ENCODE data around the gene LMLN. TPM values are rescaled to one million over a fixed set of nuclear protein-coding genes. Genes with fewer than 3 reads are reported as not detected.
"Not testable (repeated sequence)": the region's sequence is repeated elsewhere in the genome, so short reads cannot be mapped to it uniquely, and the experiment has no call there.

Gene LMLN
- total RNA-seq, 2 experiments from 2014 or later = 0.50 to 6.2 TPM

DNA sequence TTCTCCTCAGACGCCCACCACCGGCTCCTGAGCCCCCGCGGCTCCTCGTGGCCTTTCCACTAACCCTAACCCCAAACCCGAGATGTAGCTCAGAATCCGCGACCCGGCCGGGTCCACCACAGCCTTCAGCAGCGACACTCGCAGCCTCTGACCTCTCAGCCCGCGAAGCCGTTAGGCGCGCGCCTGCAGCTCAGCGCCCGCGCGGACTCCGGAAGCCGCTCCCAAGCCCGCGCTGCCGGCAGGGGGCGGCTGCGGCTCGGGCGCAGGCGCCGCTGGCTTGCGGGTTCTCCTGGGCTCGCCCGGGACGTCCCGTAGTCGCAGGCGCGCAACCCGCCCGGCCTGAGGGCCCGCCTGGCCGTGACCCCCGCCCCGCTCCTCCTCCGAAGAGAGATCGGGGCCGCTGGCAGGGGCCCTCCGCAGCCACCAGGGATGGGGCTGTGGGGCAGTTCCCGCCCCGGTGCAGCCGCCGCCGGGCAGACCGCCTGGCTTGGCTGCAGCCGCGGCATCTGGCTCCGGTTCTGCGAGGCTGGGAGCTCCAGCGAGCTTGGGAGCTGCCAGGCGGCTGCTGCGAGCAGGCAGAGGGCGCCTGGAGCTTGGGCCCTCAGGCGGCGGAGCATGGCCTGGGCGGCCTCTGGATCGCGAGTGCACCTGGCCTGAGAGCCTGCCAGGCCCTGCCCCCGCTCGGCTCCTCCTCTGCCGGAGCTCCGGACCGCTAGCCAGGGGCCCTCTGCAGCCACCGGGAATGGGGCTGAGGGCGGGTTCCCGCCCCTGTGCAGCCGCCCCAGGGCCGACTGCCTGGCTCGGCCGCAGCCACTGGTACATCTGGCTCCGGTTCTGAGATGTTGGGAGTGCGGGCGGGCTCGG, 120.7 kb downstream of the LMLN start:
- Histone ChIP-seq H3K4me3 (ENCODE audit: low read depth, low read length, poor library complexity, severe bottlenecking) (peak overlapping the region; percentile 67), H4K20me1 (ENCODE audit: insufficient read depth, low read length) (no peaks in the 10 kb centered on the region), H3K36me3 (ENCODE audit: insufficient read depth, low read length) (no peaks in the 10 kb centered on the region), H3K4me1 (ENCODE audit: insufficient read depth, low read length, poor library complexity, severe bottlenecking) (peaks cover 9% of the 10 kb centered on the region), H3K79me2 (ENCODE audit: insufficient read depth, low read depth, low read length) (no peaks in the 10 kb centered on the region), H2AFZ (ENCODE audit: low read length) (peak overlapping the region; percentile 92), H3K27ac (ENCODE audit: low read depth, low read length, poor library complexity, severe bottlenecking) (no peak overlapping the region), H3K9me2 (ENCODE audit: insufficient read depth, low read length) (no peaks in the 10 kb centered on the region), H3K4me2 (ENCODE audit: low read length) (peak overlapping the region; percentile 94), H3K9me3 (ENCODE audit: low read length) (no peaks in the 10 kb centered on the region; the same call in 1 of the 2 replicates)
- intact Hi-C loops (cut with micrococcal nuclease; ENCODE audit: unreplicated experiment) = no loop called here
- TF ChIP-seq CTCF (conservative IDR thresholded peaks at IDR 0.05; ENCODE audit: low read length) (peak; percentile 73), EZH2phosphoT487 (IDR thresholded peaks at IDR 0.05; ENCODE audit: borderline replicate concordance, low read depth, low read length) (no peak)
- CTCF ChIA-PET (ENCODE audit: unreplicated experiment) = interaction anchor here (0.6 to 1.2 kb wide), 3 partner anchors 13 to 735 kb away, joined by 3 to 4 read pairs (median 3); no protein-coding TSS in a partner anchor
- BruUV-seq (replicated peaks) = no TSS peak
- POLR2A ChIA-PET = interaction anchor here (0.5 to 1.2 kb wide), 2 partner anchors 13 to 60 kb away, joined by 3 read pairs; no protein-coding TSS in a partner anchor
- peak; percentile 83 for DNase-seq (ENCODE audit: low spot score)

- Histone ChIP-seq H3K9me3 (ENCODE audit: low read length) (no peaks in the 10 kb centered on the region; the same call in 1 of the 2 replicates), H3K4me3 (ENCODE audit: low read depth, low read length, poor library complexity, severe bottlenecking) (no peak overlapping the region), H3K4me1 (ENCODE audit: insufficient read depth, low read length, poor library complexity, severe bottlenecking) (peaks cover 9% of the 10 kb centered on the region), H3K27ac (ENCODE audit: low read depth, low read length, poor library complexity, severe bottlenecking) (no peak overlapping the region), H3K4me2 (ENCODE audit: low read length) (peak overlapping the region; percentile 94; the same call in 1 of the 2 replicates), H3K36me3 (ENCODE audit: insufficient read depth, low read length) (no peaks in the 10 kb centered on the region), H3K79me2 (ENCODE audit: insufficient read depth, low read depth, low read length) (no peaks in the 10 kb centered on the region), H2AFZ (ENCODE audit: low read length) (no peak overlapping the region), H3K9me2 (ENCODE audit: insufficient read depth, low read length) (no peaks in the 10 kb centered on the region), H4K20me1 (ENCODE audit: insufficient read depth, low read length) (no peaks in the 10 kb centered on the region)
- no peak for TF ChIP-seq CTCF (conservative IDR thresholded peaks at IDR 0.05; ENCODE audit: low read length)
- no peak for TF ChIP-seq EZH2phosphoT487 (IDR thresholded peaks at IDR 0.05; ENCODE audit: borderline replicate concordance, low read depth, low read length)
- BruUV-seq (replicated peaks) = no TSS peak
- CTCF ChIA-PET (ENCODE audit: unreplicated experiment) = no interaction called here
- no peak for DNase-seq (ENCODE audit: low spot score)
- intact Hi-C loops (cut with micrococcal nuclease; ENCODE audit: unreplicated experiment) = no loop called here
- POLR2A ChIA-PET = no interaction called here
Observed at GRCh38 chr3:198081421-198081844, 121.4 kb downstream of the LMLN start.

GRCh38 chr3:198082226-198082625, 122.2 kb downstream of the LMLN start:
- intact Hi-C loops (cut with micrococcal nuclease; ENCODE audit: unreplicated experiment); H3K4me1 ChIP-seq (ENCODE audit: insufficient read depth, low read length, poor library complexity, severe bottlenecking); CTCF ChIA-PET (ENCODE audit: unreplicated experiment); H3K9me3 ChIP-seq (ENCODE audit: low read length); H4K20me1 ChIP-seq (ENCODE audit: insufficient read depth, low read length); H3K9me2 ChIP-seq (ENCODE audit: insufficient read depth, low read length); POLR2A ChIA-PET; H3K4me3 ChIP-seq (ENCODE audit: low read depth, low read length, poor library complexity, severe bottlenecking); H3K36me3 ChIP-seq (ENCODE audit: insufficient read depth, low read length); H2AFZ ChIP-seq (ENCODE audit: low read length); BruUV-seq (replicated peaks); H3K4me2 ChIP-seq (ENCODE audit: low read length); H3K27ac ChIP-seq (ENCODE audit: low read depth, low read length, poor library complexity, severe bottlenecking); DNase-seq (ENCODE audit: low spot score); H3K79me2 ChIP-seq (ENCODE audit: insufficient read depth, low read depth, low read length): not testable (repeated sequence)

All from OCI-LY7 (cell line).